T-helper 9 cell (primary cell): Measurements from ENCODE around the gene ADH7.
"Not testable (repeated sequence)": the region's sequence is repeated elsewhere in the genome, so short reads cannot be mapped to it uniquely, and the experiment has no call there.

Source experiments
- DNase-seq: peaks from one replicate; pipeline ENCODE4 v3.0.0-alpha.2; 2020
- total RNA-seq, 2 donors: gene quantifications; one replicate each; lab custom pipeline; 2026; lab: John Stamatoyannopoulos, UW

Gene ADH7
- total RNA-seq, result 0 reads per million in 2 donors

- DNase-seq, result no peak
These were observed at the start of gene ADH7 for GRCh38 chr4:99435154-99435553. TSS of gene ADH7 (minus strand) at chr4:99435342. CDS start at chr4:99435233, 109 bp downstream.

GRCh38 chr4:99483636-99484035, 48.5 kb upstream of the ADH7 start:
- no peak for DNase-seq

- no peak for DNase-seq
These were observed 38.0 kb upstream of the ADH7 start for GRCh38 chr4:99473131-99473530.

- no peak for DNase-seq
These were observed 36.8 kb upstream of the ADH7 start for GRCh38 chr4:99471896-99472295.

GRCh38 chr4:99471349-99471748, 36.2 kb upstream of the ADH7 start:
- no peak for DNase-seq

GRCh38 chr4:99468889-99469288, 33.7 kb upstream of the ADH7 start:
- DNase-seq, result no peak

GRCh38 chr4:99467887-99468286, 32.7 kb upstream of the ADH7 start:
- DNase-seq, result no peak

- DNase-seq, result no peak
These were observed 28.4 kb upstream of the ADH7 start for GRCh38 chr4:99463566-99463965.

- DNase-seq, result peak; percentile 6
These were observed 27.8 kb upstream of the ADH7 start for GRCh38 chr4:99462875-99463464.

GRCh38 chr4:99461623-99462401, 26.7 kb upstream of the ADH7 start:
- no peak for DNase-seq

- DNase-seq, result no peak
These were observed 24.5 kb upstream of the ADH7 start for GRCh38 chr4:99459546-99460042.

- DNase-seq, result no peak
These were observed 23.8 kb upstream of the ADH7 start for GRCh38 chr4:99458911-99459447.

- DNase-seq, result no peak
These were observed 22.5 kb upstream of the ADH7 start for GRCh38 chr4:99457676-99458075.

GRCh38 chr4:99457270-99457669, 22.1 kb upstream of the ADH7 start:
- DNase-seq, result no peak

GRCh38 chr4:99447513-99447912, 12.4 kb upstream of the ADH7 start:
- no peak for DNase-seq

- no peak for DNase-seq
These were observed 11.9 kb upstream of the ADH7 start for GRCh38 chr4:99447079-99447478.

- no peak for DNase-seq
These were observed 3.3 kb upstream of the ADH7 start for GRCh38 chr4:99438405-99438780.

- DNase-seq, result no peak
These were observed 2.7 kb upstream of the ADH7 start for GRCh38 chr4:99437723-99438404.

GRCh38 chr4:99436976-99437722, 2.0 kb upstream of the ADH7 start:
- no peak for DNase-seq

- DNase-seq, result no peak
These were observed 1.3 kb upstream of the ADH7 start for GRCh38 chr4:99436462-99436861.

- no peak for DNase-seq
These were observed 5.0 kb downstream of the ADH7 start for GRCh38 chr4:99430106-99430505.

GRCh38 chr4:99417125-99417524, 18.0 kb downstream of the ADH7 start:
- DNase-seq, result no peak

- DNase-seq, result not testable (repeated sequence)
These were observed 19.4 kb downstream of the ADH7 start for GRCh38 chr4:99415762-99416161.
